GM04503 (cell line): ENCODE results near the gene PDE9A.
"Not testable (repeated sequence)": the region's sequence is repeated elsewhere in the genome, so short reads cannot be mapped to it uniquely, and the experiment has no call there.

Experiments used
- DNase-seq: peaks from one replicate; pipeline ENCODE4 v3.0.0-alpha.2; 2012; ENCODE audit warnings: low read depth

The PDE9A gene

GRCh38 chr21:42708107-42708506 lies 54.7 kb downstream of the PDE9A start:
- DNase-seq, result no peak

GRCh38 chr21:42708916-42709315 lies 55.5 kb downstream of the PDE9A start:
- not testable (repeated sequence) for DNase-seq

GRCh38 chr21:42711667-42712066 lies 58.2 kb downstream of the PDE9A start:
- no peak for DNase-seq

GRCh38 chr21:42715427-42715826 lies 62.0 kb downstream of the PDE9A start:
- DNase-seq, result not testable (repeated sequence)

- no peak for DNase-seq
Observed at GRCh38 chr21:42716074-42716473, 62.7 kb downstream of the PDE9A start.

- DNase-seq, result not testable (repeated sequence)
Observed at GRCh38 chr21:42720484-42720883, 67.1 kb downstream of the PDE9A start.

GRCh38 chr21:42721341-42721824 lies 68.0 kb downstream of the PDE9A start:
- DNase-seq, result no peak

GRCh38 chr21:42722153-42722552 lies 68.7 kb downstream of the PDE9A start:
- no peak for DNase-seq

GRCh38 chr21:42722808-42723473 lies 69.5 kb downstream of the PDE9A start:
- no peak for DNase-seq

GRCh38 chr21:42724226-42724920 lies 71.0 kb downstream of the PDE9A start:
- peak; percentile 76 for DNase-seq

- no peak for DNase-seq
Observed at GRCh38 chr21:42725416-42725930, 72.1 kb downstream of the PDE9A start.

- DNase-seq, result no peak
Observed at GRCh38 chr21:42731264-42732032, 78.0 kb downstream of the PDE9A start.

- no peak for DNase-seq
Observed at GRCh38 chr21:42732033-42732410, 78.6 kb downstream of the PDE9A start.

- no peak for DNase-seq
Observed at GRCh38 chr21:42733037-42733627, 79.7 kb downstream of the PDE9A start.

- DNase-seq, result no peak
Observed at GRCh38 chr21:42733874-42734273, 80.5 kb downstream of the PDE9A start.

- DNase-seq, result no peak
Observed at GRCh38 chr21:42734323-42734971, 81.0 kb downstream of the PDE9A start.

- no peak for DNase-seq
Observed at GRCh38 chr21:42735061-42735460, 81.6 kb downstream of the PDE9A start.

GRCh38 chr21:42735944-42736343 lies 82.5 kb downstream of the PDE9A start:
- no peak for DNase-seq

- no peak for DNase-seq
Observed at GRCh38 chr21:42736646-42737350, 83.4 kb downstream of the PDE9A start.

- DNase-seq, result no peak
Observed at GRCh38 chr21:42737951-42738590, 84.7 kb downstream of the PDE9A start.
